Measurements from ENCODE around the gene CAPN3.

Gene CAPN3

GRCh38 chr15:42364529-42364928, 5.2 kb downstream of the CAPN3 start:
- Histone ChIP-seq H3K4me3 (ENCODE audit: low read length) (no peak overlapping the region), H3K27me3 (ENCODE audit: low read depth, low read length) (no peaks in the 10 kb centered on the region), H4K20me1 (ENCODE audit: insufficient read depth, low read length) (no peaks in the 10 kb centered on the region), H3K4me1 (ENCODE audit: low read length) (no peaks in the 10 kb centered on the region), H3K4me2 (ENCODE audit: low read length) (no peak overlapping the region), H3K27ac (ENCODE audit: low read length) (no peak overlapping the region), H3K9ac (ENCODE audit: low read length) (no peak overlapping the region), H3K79me2 (ENCODE audit: low read length) (no peaks in the 10 kb centered on the region), H3K9me3 (ENCODE audit: insufficient read depth, low read length) (no peaks in the 10 kb centered on the region), H3K36me3 (replicated peaks; ENCODE audit: low read depth, low read length) (no peaks in the 10 kb centered on the region), H2AFZ (ENCODE audit: low read depth, low read length) (no peak overlapping the region)
- TF ChIP-seq EZH2phosphoT487 (IDR thresholded peaks at IDR 0.05; ENCODE audit: low read depth) (no peak), CTCF (IDR thresholded peaks at IDR 0.05; ENCODE audit: low read depth, low read length) (no peak)

GRCh38 chr15:42365921-42366550, 6.7 kb downstream of the CAPN3 start:
- H2AFZ ChIP-seq (ENCODE audit: low read depth, low read length), result no peak overlapping the region
- no peaks in the 10 kb centered on the region for H4K20me1 ChIP-seq (ENCODE audit: insufficient read depth, low read length)
- no peaks in the 10 kb centered on the region for H3K4me1 ChIP-seq (ENCODE audit: low read length)
- H3K79me2 ChIP-seq (ENCODE audit: low read length), result no peaks in the 10 kb centered on the region
- H3K36me3 ChIP-seq (replicated peaks; ENCODE audit: low read depth, low read length), result no peaks in the 10 kb centered on the region
- no peak overlapping the region for H3K27ac ChIP-seq (ENCODE audit: low read length)
- H3K4me3 ChIP-seq (ENCODE audit: low read length), result no peak overlapping the region
- no peak overlapping the region for H3K4me2 ChIP-seq (ENCODE audit: low read length)
- H3K9me3 ChIP-seq (ENCODE audit: insufficient read depth, low read length), result no peaks in the 10 kb centered on the region
- no peak for TF ChIP-seq EZH2phosphoT487 (IDR thresholded peaks at IDR 0.05; ENCODE audit: low read depth)
- TF ChIP-seq CTCF (IDR thresholded peaks at IDR 0.05; ENCODE audit: low read depth, low read length), result no peak
- no peaks in the 10 kb centered on the region for H3K27me3 ChIP-seq (ENCODE audit: low read depth, low read length)
- no peak overlapping the region for H3K9ac ChIP-seq (ENCODE audit: low read length)

GRCh38 chr15:42367041-42367440, 7.7 kb downstream of the CAPN3 start:
- Histone ChIP-seq H3K9ac (ENCODE audit: low read length) (no peak overlapping the region), H3K27me3 (ENCODE audit: low read depth, low read length) (no peaks in the 10 kb centered on the region), H3K9me3 (ENCODE audit: insufficient read depth, low read length) (no peaks in the 10 kb centered on the region), H3K27ac (ENCODE audit: low read length) (no peak overlapping the region), H3K4me1 (ENCODE audit: low read length) (no peaks in the 10 kb centered on the region), H2AFZ (ENCODE audit: low read depth, low read length) (no peak overlapping the region), H3K4me3 (ENCODE audit: low read length) (no peak overlapping the region), H3K4me2 (ENCODE audit: low read length) (no peak overlapping the region), H4K20me1 (ENCODE audit: insufficient read depth, low read length) (no peaks in the 10 kb centered on the region), H3K79me2 (ENCODE audit: low read length) (no peaks in the 10 kb centered on the region), H3K36me3 (replicated peaks; ENCODE audit: low read depth, low read length) (no peaks in the 10 kb centered on the region)
- TF ChIP-seq EZH2phosphoT487 (IDR thresholded peaks at IDR 0.05; ENCODE audit: low read depth) (no peak), CTCF (IDR thresholded peaks at IDR 0.05; ENCODE audit: low read depth, low read length) (no peak)

GRCh38 chr15:42368096-42368495, 8.8 kb downstream of the CAPN3 start:
- no peak for TF ChIP-seq EZH2phosphoT487 (IDR thresholded peaks at IDR 0.05; ENCODE audit: low read depth)
- TF ChIP-seq CTCF (IDR thresholded peaks at IDR 0.05; ENCODE audit: low read depth, low read length), result no peak

More at GRCh38 chr15:42368096-42368495, 8.8 kb downstream of the CAPN3 start:
- no peaks in the 10 kb centered on the region for H3K4me1 ChIP-seq (ENCODE audit: low read length)
- H3K27ac ChIP-seq (ENCODE audit: low read length), result no peak overlapping the region
- H3K36me3 ChIP-seq (replicated peaks; ENCODE audit: low read depth, low read length), result no peaks in the 10 kb centered on the region
- H3K9me3 ChIP-seq (ENCODE audit: insufficient read depth, low read length), result no peaks in the 10 kb centered on the region
- no peak overlapping the region for H3K4me2 ChIP-seq (ENCODE audit: low read length)
- H4K20me1 ChIP-seq (ENCODE audit: insufficient read depth, low read length), result no peaks in the 10 kb centered on the region
- H3K4me3 ChIP-seq (ENCODE audit: low read length), result no peak overlapping the region
- no peaks in the 10 kb centered on the region for H3K27me3 ChIP-seq (ENCODE audit: low read depth, low read length)
- no peak overlapping the region for H3K9ac ChIP-seq (ENCODE audit: low read length)
- no peaks in the 10 kb centered on the region for H3K79me2 ChIP-seq (ENCODE audit: low read length)
- no peak overlapping the region for H2AFZ ChIP-seq (ENCODE audit: low read depth, low read length)
